Tibial nerve (tissue), 4 donors: Measurements from ENCODE around the gene GLIS2. TPM values are rescaled to one million over a fixed set of nuclear protein-coding genes. Genes with fewer than 3 reads are reported as not detected.
A peak's percentile ranks its signal among the peaks of the same experiment; 100 is the strongest.

ENCODE experiments used
- DNase-seq, 2 donors: peaks; one replicate each; pipeline ENCODE4 v3.0.0-alpha.2; 2019; ENCODE audit warnings: low spot score in 2 of 2
- H3K27ac ChIP-seq, 4 donors: fragments of 200-600 bp; sonication (generic) in 3 of 4; one replicate each; pipeline ENCODE4 v1.5.1; 2017 to 2019; ENCODE audit warnings: mild to moderate bottlenecking in 1 of 4
- H3K27me3 ChIP-seq, 2 donors: fragments of 200-600 bp; sonication (generic) in 1 of 2; one replicate each; pipeline versions ENCODE4 v1.5.1 to v1.6.0; 2017 to 2019
- H3K36me3 ChIP-seq, 3 donors: fragments of 200-600 bp; sonication (generic); one replicate each; pipeline ENCODE4 v1.5.1; 2018 to 2019
- H3K4me1 ChIP-seq, 4 donors: fragments of 200-600 bp; sonication (generic) in 3 of 4; one replicate each; pipeline ENCODE4 v1.5.1; 2017 to 2019
- H3K4me3 ChIP-seq, 4 donors: fragments of 200-600 bp; sonication (generic) in 3 of 4; one replicate each; pipeline ENCODE4 v1.5.1; 2017 to 2019; ENCODE audit warnings: mild to moderate bottlenecking in 1 of 4, moderate library complexity in 1 of 4
- H3K9me3 ChIP-seq, 4 donors: fragments of 200-600 bp; sonication (generic) in 3 of 4; one replicate each; pipeline ENCODE4 v1.5.1; 2017 to 2019
- EP300 ChIP-seq, 2 donors: sonication (generic); formaldehyde crosslinking; IDR thresholded peaks; one replicate each; pipeline ENCODE4 v1.6.1; 2017; ENCODE audit warnings: antibody characterized with exemption in 2 of 2, mild to moderate bottlenecking in 1 of 2
- POLR2A ChIP-seq, 2 donors: fragments of 450-650 bp; IDR thresholded peaks; one replicate each; pipeline ENCODE4 v1.6.1; 2017; ENCODE audit warnings: antibody characterized with exemption in 2 of 2, mild to moderate bottlenecking in 2 of 2, moderate library complexity in 2 of 2
- WGBS, 2 donors: methylation state at CpG; one replicate each; pipeline ENCODE4 v1.1.5; 2018; 5-methylcytosine and 5-hydroxymethylcytosine counted together
- total RNA-seq, 4 donors: library from RNA; depleted of rRNA; stranded (reverse); fragments of >200 nt; gene quantifications; one replicate each; pipeline ENCODE4 v1.1.0, GENCODE V29; 2016
- TF ChIP-seq, protein P1 (sequence below), 5 experiments: fragments of 200-600 bp in 3 of 5; fragments of 450-650 bp in 2 of 5; sonication (generic) in 3 of 5; IDR thresholded peaks; one replicate each; pipeline ENCODE4 v1.5.1; 2016 to 2019; ENCODE audit warnings: antibody characterized with exemption in 5 of 5, mild to moderate bottlenecking in 3 of 5, moderate library complexity in 2 of 5

Gene GLIS2
- total RNA-seq, 4 donors from 2014 or later, result 9.0 to 11.1 (median 10.8) TPM

DNA sequence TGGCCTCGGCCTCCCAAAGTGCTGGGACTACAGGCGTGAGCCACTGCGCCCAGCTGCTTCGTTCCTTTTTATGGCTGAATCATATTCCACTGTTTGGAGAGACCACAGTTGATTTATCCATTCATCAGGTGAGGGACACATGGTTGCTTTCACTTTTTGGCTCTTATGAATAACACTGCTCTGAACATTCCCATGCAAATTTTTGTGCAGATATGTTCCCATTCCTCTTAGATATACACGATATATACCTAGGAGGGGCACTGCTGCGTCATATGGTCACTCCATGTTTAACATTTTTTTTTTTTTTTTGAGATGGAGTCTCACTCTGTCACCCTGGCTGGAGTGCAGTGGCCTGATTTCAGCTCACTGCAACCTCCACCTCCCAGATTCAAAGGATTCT, 13.9 kb upstream of the GLIS2 start:
- no peak overlapping the region for H3K27ac ChIP-seq
- TF ChIP-seq, protein P1, sequence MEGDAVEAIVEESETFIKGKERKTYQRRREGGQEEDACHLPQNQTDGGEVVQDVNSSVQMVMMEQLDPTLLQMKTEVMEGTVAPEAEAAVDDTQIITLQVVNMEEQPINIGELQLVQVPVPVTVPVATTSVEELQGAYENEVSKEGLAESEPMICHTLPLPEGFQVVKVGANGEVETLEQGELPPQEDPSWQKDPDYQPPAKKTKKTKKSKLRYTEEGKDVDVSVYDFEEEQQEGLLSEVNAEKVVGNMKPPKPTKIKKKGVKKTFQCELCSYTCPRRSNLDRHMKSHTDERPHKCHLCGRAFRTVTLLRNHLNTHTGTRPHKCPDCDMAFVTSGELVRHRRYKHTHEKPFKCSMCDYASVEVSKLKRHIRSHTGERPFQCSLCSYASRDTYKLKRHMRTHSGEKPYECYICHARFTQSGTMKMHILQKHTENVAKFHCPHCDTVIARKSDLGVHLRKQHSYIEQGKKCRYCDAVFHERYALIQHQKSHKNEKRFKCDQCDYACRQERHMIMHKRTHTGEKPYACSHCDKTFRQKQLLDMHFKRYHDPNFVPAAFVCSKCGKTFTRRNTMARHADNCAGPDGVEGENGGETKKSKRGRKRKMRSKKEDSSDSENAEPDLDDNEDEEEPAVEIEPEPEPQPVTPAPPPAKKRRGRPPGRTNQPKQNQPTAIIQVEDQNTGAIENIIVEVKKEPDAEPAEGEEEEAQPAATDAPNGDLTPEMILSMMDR (IDR thresholded peaks at IDR 0.05), result no peak
- TF ChIP-seq EP300 (IDR thresholded peaks at IDR 0.05) (no peak), POLR2A (IDR thresholded peaks at IDR 0.05) (no peak)
- 95 to 97% methylated on average over 6 of the region's 6 CpGs for WGBS, 2 donors

DNA sequence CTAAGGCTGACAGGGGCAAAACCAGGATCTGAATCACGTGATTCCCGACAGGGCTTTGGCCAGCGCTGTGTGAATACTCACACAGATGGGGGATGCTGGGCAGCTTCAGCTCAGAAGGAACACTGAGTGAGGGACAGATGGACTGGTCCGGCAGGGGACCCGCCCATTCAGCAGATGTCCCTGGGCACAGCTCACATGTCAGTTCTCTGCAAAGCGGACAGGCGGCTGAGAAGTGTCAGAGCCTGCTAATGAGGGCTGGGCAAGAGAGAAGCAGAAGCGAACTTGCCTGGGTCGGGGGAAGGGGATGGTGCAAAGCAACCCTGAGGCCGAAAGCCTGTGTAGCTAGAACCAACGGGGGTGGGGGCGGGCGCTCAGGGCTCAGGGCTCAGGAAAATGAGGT, 11.9 kb upstream of the GLIS2 start:
- 73 to 77% methylated on average over 13 of the region's 13 CpGs for WGBS, 2 donors
- Histone ChIP-seq H3K27me3 (no peaks in the 10 kb centered on the region), H3K9me3 (no peaks in the 10 kb centered on the region), H3K4me3 (no peak overlapping the region), H3K27ac (no peak overlapping the region), H3K4me1 (peaks cover 0 to 28% (median 8%) of the 10 kb centered on the region in 4 donors), H3K36me3 (no peaks in the 10 kb centered on the region)
- no peak for DNase-seq
- TF ChIP-seq POLR2A (IDR thresholded peaks at IDR 0.05), result no peak

More for the DNA sequence above, 13.9 kb upstream of the GLIS2 start:
- no peaks in the 10 kb centered on the region for H3K9me3 ChIP-seq
- H3K4me3 ChIP-seq, result no peak overlapping the region
- peaks cover 0 to 23% (median 12%) of the 10 kb centered on the region in 4 donors for H3K4me1 ChIP-seq
- no peak for DNase-seq
- no peaks in the 10 kb centered on the region for H3K36me3 ChIP-seq
- no peaks in the 10 kb centered on the region for H3K27me3 ChIP-seq

DNA sequence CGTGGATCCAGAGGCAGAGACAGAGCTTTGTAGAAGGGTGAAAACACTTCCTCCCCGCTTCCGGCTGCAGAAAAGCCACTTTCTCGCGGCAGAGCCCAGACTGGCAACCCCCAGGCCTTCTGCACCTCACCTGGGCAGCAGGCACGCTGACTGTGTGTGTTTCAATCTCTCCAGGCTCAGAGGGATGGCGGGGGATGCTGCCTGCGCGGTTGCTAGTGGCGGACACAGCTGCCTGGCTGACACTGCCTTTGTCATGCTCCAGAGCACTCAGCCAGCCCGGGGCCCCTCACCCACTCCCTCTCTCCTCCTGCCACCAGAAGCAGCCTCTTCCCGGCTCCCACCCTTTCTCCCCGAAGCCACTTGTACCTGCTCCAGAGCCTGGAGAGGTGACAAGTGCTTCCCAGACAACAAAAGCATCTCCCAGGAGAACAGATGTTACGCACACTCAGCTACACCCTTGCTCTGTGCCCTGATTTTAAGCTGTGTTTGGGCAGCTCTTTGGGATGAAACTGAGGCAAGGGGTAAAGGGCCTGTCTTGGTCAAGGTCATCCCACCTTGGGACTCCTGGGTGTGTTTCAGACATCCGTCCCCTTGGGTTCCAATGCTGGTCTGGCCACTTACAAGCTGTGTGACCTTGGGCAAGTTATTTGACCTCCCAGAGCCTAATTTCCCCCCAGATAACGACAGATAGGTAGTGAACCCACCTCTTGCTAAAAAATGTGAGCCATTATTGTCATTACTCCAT, 9.2 kb upstream of the GLIS2 start:
- 76 to 79% methylated on average over 8 to 16 of the region's 16 CpGs for WGBS, 2 donors
- H3K4me3 ChIP-seq, result peak overlapping the region in 3 of 4 donors; percentile 33 to 53 (median 52)
- H3K27ac ChIP-seq, result peak overlapping the region; percentile 61 to 93 (median 82)
- no peak for DNase-seq
- no peaks in the 10 kb centered on the region for H3K9me3 ChIP-seq
- H3K36me3 ChIP-seq, result no peaks in the 10 kb centered on the region
- TF ChIP-seq POLR2A (IDR thresholded peaks at IDR 0.05), result no peak
- no peak for TF ChIP-seq EP300 (IDR thresholded peaks at IDR 0.05)
- TF ChIP-seq, protein P1 (IDR thresholded peaks at IDR 0.05), result no peak
- peaks cover 0 to 30% (median 9%) of the 10 kb centered on the region in 4 donors for H3K4me1 ChIP-seq
- H3K27me3 ChIP-seq, result no peaks in the 10 kb centered on the region

DNA sequence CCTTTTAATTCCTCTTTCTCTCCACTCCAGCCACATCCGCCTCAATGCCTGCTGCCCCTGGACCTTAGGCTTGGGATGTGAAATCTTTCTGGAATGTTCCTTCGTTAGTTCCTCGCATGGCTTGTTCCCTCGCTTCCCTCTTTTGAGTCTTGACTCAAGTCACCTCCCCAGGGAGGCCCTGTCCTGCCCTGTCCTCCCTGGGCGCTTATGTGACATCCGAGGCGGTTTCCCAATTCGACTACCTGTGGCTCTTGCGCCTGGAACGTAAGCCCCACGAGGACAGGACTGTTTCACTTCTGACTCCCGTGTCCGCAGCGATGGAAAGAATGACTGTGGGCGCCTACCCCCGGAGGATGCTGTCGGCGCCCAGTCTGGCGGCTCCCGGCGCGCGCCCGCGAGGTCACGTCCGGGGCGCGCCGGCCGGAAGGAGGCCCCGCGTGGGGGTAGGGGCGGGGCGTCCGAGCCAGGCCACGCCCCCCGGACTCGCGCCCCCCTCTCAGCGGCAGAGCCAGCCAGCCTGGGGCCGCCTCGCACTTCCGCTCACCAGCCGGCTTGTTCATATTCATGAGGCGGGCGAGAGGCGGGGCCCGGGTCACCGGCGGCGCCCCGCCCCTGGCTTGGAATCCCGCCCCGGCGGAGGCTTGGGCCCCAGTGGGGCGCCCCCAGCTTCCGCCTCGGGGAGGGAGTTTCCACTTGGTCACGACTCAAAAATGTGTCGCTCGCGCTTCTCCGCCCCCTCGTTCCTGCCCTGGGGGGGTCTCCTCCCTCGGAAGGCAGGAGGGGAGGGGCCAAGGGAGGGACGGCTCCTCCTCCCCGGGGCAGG, 8.4 kb upstream of the GLIS2 start:
- TF ChIP-seq, protein P1 (IDR thresholded peaks at IDR 0.05), result peak in 2 of 5 experiments; percentile 11 to 29
- peak in 1 of 2 donors; percentile 9 for TF ChIP-seq POLR2A (IDR thresholded peaks at IDR 0.05)
- TF ChIP-seq EP300 (IDR thresholded peaks at IDR 0.05), result peak; percentile 79 to 90
- H3K4me1 ChIP-seq, result peaks cover 0 to 30% (median 9%) of the 10 kb centered on the region in 4 donors

DNA sequence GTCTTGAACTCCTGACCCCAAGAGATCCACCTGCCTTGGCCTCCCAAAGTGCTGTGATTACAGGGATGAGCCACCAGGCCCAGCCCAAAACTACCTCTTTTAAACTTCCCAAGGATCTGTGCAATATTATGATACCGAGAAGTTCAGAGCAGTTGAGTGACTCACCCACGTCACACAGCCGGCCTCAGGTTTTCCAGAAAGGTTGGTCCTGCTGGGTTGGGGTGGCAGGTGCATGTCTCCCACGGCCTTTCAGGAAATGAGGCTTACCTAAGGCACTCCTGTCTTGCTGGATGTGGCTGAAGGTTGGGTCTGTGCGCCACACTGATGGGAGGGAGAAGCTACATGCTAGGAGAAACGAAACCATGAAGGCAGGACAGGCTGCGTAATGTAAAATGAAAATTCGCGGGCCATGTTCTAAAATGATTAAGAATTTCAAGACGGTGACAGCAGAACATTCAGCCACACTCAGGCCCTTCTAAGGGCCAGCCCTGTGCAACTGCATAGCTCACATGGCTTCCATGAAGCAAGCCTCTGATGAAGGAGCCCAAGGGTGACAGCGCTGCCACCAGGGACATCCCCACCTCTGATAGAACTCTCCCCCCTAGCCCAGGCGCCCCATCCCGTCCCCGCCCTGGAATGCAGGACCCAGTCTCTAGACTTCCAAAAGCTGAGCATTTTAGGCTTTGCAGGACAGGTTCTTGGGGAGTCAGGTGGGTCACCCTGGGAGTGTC, 6.6 kb upstream of the GLIS2 start:
- WGBS, 2 donors, result 88 to 90% methylated on average over 14 of the region's 14 CpGs

More for the DNA sequence above, 8.4 kb upstream of the GLIS2 start:
- no peaks in the 10 kb centered on the region for H3K9me3 ChIP-seq
- peak overlapping the region; percentile 33 to 59 (median 52) for H3K4me3 ChIP-seq
- no peaks in the 10 kb centered on the region for H3K36me3 ChIP-seq
- DNase-seq, result peak; percentile 78 to 84
- 9 to 11% methylated on average over 17 to 35 of the region's 68 CpGs for WGBS, 2 donors
- H3K27ac ChIP-seq, result peak overlapping the region; percentile 61 to 93 (median 82)
- H3K27me3 ChIP-seq, result no peaks in the 10 kb centered on the region

More for the DNA sequence above, 6.6 kb upstream of the GLIS2 start:
- no peaks in the 10 kb centered on the region for H3K36me3 ChIP-seq
- H3K4me3 ChIP-seq, result no peak overlapping the region
- peak overlapping the region in 3 of 4 donors; percentile 48 to 79 (median 74) for H3K27ac ChIP-seq
- peaks cover 0 to 37% (median 9%) of the 10 kb centered on the region in 4 donors for H3K4me1 ChIP-seq
- TF ChIP-seq EP300 (IDR thresholded peaks at IDR 0.05) (no peak), POLR2A (IDR thresholded peaks at IDR 0.05) (no peak)
- TF ChIP-seq, protein P1 (IDR thresholded peaks at IDR 0.05), result no peak
- no peaks in the 10 kb centered on the region for H3K9me3 ChIP-seq
- no peak for DNase-seq
- H3K27me3 ChIP-seq, result no peaks in the 10 kb centered on the region
